Skeletal muscle tissue (tissue), 4 donors: ENCODE data around the gene MBLAC1. TPM values are rescaled to one million over a fixed set of nuclear protein-coding genes. Genes with fewer than 3 reads are reported as not detected.

Experiments
- H3K27ac ChIP-seq: one replicate; pipeline ENCODE4 v1.7.0; 2013; ENCODE audit warnings: mild to moderate bottlenecking, low read depth, low read length, inconsistent platforms
- H3K27me3 ChIP-seq, 3 donors: one replicate each; pipeline ENCODE4 v1.7.0; 2013; ENCODE audit warnings: low read length in 3 of 3; ENCODE audit not compliant: control insufficient read depth in 3 of 3, insufficient read depth in 3 of 3
- H3K36me3 ChIP-seq, 3 donors: one replicate each; pipeline ENCODE4 v1.7.0; 2013; ENCODE audit warnings: low read length in 3 of 3; ENCODE audit not compliant: control insufficient read depth in 3 of 3, insufficient read depth in 3 of 3
- H3K4me1 ChIP-seq, 3 donors: one replicate each; pipeline ENCODE4 v1.7.0; 2013; ENCODE audit warnings: low read length in 3 of 3, mild to moderate bottlenecking in 3 of 3; ENCODE audit not compliant: control insufficient read depth in 3 of 3, insufficient read depth in 3 of 3
- H3K4me3 ChIP-seq, 3 donors: one replicate each; pipeline ENCODE4 v1.7.0; 2013; ENCODE audit warnings: low read length in 3 of 3
- H3K9ac ChIP-seq, 3 donors: one replicate each; pipeline ENCODE4 v1.7.0; 2013; ENCODE audit warnings: low read length in 3 of 3, mild to moderate bottlenecking in 3 of 3, moderate library complexity in 2 of 3, low read depth in 1 of 3
- H3K9me3 ChIP-seq, 3 donors: one replicate each; pipeline ENCODE4 v1.7.0; 2013; ENCODE audit warnings: low read length in 3 of 3; ENCODE audit not compliant: control insufficient read depth in 3 of 3
- total RNA-seq: library from RNA; depleted of rRNA; stranded (reverse); fragments of >200 nt; gene quantifications from one replicate; pipeline ENCODE4 v1.2.3, GENCODE V29; 2014
- donor health status: Osteomylitis.

MBLAC1 gene, protein sequence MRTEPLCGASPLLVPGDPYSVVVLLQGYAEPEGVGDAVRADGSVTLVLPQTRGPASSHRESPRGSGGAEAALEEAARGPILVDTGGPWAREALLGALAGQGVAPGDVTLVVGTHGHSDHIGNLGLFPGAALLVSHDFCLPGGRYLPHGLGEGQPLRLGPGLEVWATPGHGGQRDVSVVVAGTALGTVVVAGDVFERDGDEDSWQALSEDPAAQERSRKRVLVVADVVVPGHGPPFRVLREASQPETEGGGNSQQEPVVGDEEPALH
- 1.0 TPM for total RNA-seq

DNA sequence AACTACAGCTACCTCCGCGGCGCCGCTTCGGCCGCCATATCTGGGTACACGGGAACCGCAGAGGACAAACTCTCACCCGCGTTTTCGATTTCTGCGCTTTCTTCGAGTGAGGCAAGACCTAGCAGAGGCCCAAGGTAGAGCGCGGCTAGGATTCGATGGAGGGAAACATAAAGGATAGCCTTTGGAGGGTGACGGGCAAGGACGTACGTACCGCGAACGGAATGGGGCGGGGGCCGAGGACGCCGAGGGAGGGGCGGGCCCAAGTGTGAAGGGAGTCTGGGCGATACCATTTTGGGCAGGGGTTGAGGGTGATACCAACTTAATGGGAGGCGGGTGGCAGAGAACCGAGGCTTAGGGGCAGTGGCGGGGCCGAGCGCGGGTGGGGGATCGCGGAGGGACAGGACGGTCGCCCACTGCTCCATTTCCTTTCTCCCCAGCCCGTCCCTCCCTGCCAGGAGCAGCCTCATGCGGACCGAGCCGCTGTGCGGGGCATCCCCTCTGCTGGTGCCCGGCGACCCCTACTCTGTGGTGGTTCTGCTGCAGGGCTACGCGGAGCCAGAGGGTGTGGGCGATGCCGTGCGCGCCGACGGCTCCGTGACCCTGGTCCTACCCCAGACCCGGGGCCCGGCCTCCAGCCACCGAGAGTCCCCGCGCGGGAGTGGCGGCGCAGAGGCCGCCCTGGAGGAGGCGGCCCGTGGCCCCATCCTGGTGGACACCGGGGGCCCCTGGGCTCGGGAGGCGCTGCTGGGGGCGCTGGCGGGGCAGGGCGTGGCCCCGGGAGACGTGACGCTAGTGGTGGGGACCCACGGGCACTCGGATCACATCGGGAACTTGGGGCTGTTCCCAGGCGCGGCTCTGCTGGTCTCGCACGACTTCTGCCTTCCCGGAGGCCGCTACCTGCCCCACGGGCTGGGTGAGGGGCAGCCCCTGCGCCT lies at the start of gene MBLAC1:
Gene MBLAC1 (plus strand): TSS at position 37 of the 935 bp plus-strand sequence. CDS start 429 bp downstream, at position 466.
- Histone ChIP-seq H3K27ac (peak within 1 kb of the TSS; percentile 96), H3K9ac (peak within 1 kb of the TSS; percentile 85 to 97 (median 94)), H3K27me3 (no peaks in the 10 kb centered on the region), H3K36me3 (peaks cover 0 to 4% (median 3%) of the 10 kb centered on the region in 3 donors), H3K9me3 (no peaks in the 10 kb centered on the region), H3K4me3 (peak within 1 kb of the TSS; percentile 93 to 98 (median 97)), H3K4me1 (peaks cover 16 to 37% (median 19%) of the 10 kb centered on the region in 3 donors)

DNA sequence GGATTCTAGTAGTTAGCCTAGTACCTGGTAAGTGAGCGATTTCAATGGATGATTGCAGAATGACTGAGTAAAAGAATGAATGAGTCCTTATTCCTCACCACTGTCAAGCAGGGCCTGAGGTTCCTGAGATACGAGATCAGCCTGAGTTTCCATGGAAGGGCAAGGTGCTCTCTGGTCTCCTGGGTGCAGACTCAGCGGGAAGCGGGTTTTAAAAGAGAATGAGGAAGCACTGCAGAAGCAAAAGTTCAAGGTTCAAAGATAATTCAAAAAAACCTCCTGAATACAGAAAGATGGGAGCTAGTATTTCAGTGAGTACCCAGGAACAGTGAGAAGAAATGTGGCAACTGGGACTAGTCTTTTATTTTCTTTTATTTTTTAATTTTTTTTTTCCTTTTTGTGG lies 49.6 kb upstream of the MBLAC1 start:
- no peak overlapping the region for H3K27ac ChIP-seq
- H3K4me1 ChIP-seq: peaks cover 18 to 23% (median 19%) of the 10 kb centered on the region in 3 donors
- H3K4me3 ChIP-seq: no peak overlapping the region
- H3K9me3 ChIP-seq: peaks cover 6 to 8% (median 7%) of the 10 kb centered on the region in 3 donors
- H3K36me3 ChIP-seq: peaks cover 55 to 67% (median 59%) of the 10 kb centered on the region in 3 donors
- H3K27me3 ChIP-seq: no peaks in the 10 kb centered on the region
- H3K9ac ChIP-seq: no peak overlapping the region

DNA sequence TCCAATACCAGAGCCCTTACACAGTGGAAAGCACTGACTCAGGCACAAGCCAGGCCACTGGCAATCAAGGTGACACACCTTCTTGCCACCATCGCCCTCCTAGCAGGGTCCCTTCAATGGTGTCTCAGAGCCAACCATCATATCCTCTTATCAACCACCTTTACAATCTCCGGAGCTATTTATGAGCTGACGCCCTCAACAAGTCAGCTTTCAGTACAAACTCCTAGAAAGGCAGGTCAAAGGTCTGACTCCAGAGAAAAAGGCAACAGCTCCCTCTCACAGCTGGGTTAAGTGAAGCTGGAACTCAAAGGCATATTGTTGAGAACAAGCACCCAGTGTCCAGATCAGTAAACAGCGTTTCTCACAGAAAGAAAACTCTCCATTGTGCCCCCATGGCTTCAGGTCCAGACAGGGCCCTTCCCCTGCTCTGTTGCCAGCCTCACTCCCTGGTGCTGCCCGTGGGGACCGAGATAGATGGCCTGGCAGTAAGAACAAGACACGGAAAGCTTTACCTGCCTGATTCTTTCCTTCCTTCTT lies 47.7 kb upstream of the MBLAC1 start:
- peaks cover 22 to 31% (median 25%) of the 10 kb centered on the region in 3 donors for H3K4me1 ChIP-seq
- H3K36me3 ChIP-seq: peaks cover 37 to 49% (median 41%) of the 10 kb centered on the region in 3 donors
- H3K27ac ChIP-seq: no peak overlapping the region
- H3K4me3 ChIP-seq: no peak overlapping the region
- no peak overlapping the region for H3K9ac ChIP-seq
- no peaks in the 10 kb centered on the region for H3K27me3 ChIP-seq
- H3K9me3 ChIP-seq: no peaks in the 10 kb centered on the region

DNA sequence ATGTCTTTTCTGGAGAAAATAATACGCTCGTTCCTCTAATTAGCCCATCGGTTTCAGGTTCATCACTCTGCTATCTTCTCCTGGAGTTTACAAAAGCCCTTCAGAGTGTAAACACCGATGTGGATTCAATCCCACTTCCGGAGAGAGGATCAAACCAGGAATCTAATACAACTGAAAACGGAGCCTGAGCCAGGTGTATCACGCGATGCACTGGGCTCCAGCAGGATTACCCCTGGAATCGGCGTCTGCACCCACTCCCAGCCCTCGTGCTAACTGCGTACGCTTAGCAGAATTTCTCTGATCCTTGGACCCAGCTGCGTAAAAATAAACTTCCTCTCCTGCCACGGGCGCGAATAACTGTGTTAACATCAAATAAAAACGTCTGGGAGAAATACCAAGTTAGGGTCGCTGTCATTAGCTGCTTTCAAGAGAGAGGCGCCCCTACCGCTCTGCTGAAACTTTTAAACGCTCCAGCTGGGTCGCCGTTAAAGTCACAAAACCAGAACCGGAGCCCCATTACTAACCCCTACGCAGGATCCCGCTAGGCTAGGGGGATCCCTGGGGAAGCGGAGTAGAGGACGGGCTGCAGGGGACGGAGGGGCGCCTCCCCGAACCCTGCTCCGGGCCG lies 45.7 kb upstream of the MBLAC1 start:
- H3K4me3 ChIP-seq: peak overlapping the region; percentile 98 to 99 (median 98)

DNA sequence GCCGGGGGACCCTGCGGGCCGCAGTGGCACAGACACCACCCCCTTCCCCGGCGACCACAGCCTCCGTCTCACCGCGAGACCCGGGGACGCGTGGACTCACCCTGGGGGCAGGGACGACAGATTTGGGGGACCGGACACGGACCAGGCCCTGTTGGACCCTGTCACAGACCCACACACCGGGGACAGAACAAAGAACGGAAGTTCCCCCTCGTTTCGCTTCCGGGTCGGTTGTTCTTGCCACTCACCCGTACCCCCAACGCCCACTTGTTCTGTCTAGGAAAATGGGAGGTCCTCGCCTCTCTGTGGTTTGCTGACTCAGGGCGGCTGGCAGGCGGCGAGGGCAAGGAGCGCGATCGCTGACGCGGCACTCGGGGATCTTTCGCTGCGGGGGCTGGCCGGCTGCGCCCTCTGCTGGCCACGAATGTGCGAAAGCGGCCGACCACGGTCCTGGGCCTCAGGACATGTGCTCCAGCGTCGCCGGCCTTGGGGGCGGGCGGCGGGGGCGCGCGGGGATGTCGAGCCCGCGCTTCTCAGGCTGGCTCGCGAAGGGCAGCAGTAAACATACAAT lies 45.1 kb upstream of the MBLAC1 start, which contains the start of gene ZNF3:
Gene ZNF3 (minus strand): TSS at position 189 of the 568 bp plus-strand sequence. CDS start 4,366 bp downstream, outside the sequence.
- Histone ChIP-seq H3K36me3 (peaks cover 14 to 23% (median 17%) of the 10 kb centered on the region in 3 donors), H3K4me3 (peak within 1 kb of the TSS; percentile 98 to 99 (median 98))

More for the DNA sequence above, 45.7 kb upstream of the MBLAC1 start:
- Histone ChIP-seq H3K9ac (peak overlapping the region; percentile 97 to 98 (median 98)), H3K27ac (peak overlapping the region; percentile 83), H3K9me3 (no peaks in the 10 kb centered on the region), H3K36me3 (peaks cover 18 to 29% (median 21%) of the 10 kb centered on the region in 3 donors), H3K27me3 (no peaks in the 10 kb centered on the region), H3K4me1 (peaks cover 22 to 31% (median 25%) of the 10 kb centered on the region in 3 donors)

DNA sequence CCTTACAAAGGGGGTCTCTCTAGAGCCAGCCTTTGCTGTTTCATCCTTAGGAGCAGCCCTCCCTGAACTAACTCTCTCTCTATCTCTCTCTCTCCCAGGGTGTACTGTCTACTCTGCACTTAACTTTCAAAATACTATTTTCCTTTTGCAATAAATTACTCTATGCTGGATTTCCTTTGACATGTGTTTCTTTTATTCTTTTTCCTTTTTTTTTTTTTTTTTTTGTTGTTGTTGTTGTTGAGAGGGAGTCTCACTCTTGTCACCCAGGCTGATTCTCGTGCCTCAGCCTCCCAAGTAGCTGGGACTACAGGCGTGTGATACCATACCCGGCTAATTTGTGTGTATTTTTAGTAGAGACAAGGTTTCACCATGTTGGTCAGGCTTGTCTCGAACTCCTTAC lies 43.8 kb upstream of the MBLAC1 start:
- H3K27me3 ChIP-seq: no peaks in the 10 kb centered on the region
- no peak overlapping the region for H3K4me3 ChIP-seq
- peak overlapping the region; percentile 83 for H3K27ac ChIP-seq
- H3K9ac ChIP-seq: peak overlapping the region in 1 of 3 donors; percentile 70
- H3K9me3 ChIP-seq: no peaks in the 10 kb centered on the region
- peaks cover 23 to 32% (median 25%) of the 10 kb centered on the region in 3 donors for H3K4me1 ChIP-seq
- H3K36me3 ChIP-seq: peaks cover 7 to 16% (median 9%) of the 10 kb centered on the region in 3 donors

More for the DNA sequence above, 45.1 kb upstream of the MBLAC1 start, which contains the start of gene ZNF3:
- Histone ChIP-seq H3K9me3 (no peaks in the 10 kb centered on the region), H3K9ac (peak within 1 kb of the TSS; percentile 97 to 98 (median 98)), H3K27ac (peak within 1 kb of the TSS; percentile 83), H3K27me3 (no peaks in the 10 kb centered on the region), H3K4me1 (peaks cover 22 to 31% (median 25%) of the 10 kb centered on the region in 3 donors)

DNA sequence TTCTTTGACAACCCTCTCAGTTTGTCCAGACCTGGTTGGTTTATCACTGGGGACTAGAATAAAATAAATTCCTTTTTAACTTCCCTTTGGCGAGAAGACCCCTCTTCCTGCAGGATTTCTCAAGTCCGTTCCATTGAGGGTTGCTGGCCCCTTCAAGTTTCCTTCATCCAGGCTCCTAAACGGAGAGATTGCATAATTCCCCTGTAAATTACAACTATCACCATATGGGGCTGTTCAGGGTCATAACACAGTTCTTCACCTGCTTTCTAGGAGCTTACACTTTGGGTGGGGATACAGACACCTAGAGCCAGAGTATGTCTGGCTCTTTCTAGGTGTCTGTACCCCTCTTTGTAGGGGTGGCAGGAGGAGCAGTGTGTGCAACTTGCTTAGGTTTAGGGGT lies 41.3 kb upstream of the MBLAC1 start:
- H3K4me1 ChIP-seq: peaks cover 24 to 31% (median 25%) of the 10 kb centered on the region in 3 donors
- peaks cover 3% of the 10 kb centered on the region in 3 donors for H3K36me3 ChIP-seq
- no peak overlapping the region for H3K27ac ChIP-seq
- H3K9me3 ChIP-seq: no peaks in the 10 kb centered on the region
- no peak overlapping the region for H3K4me3 ChIP-seq
- no peaks in the 10 kb centered on the region for H3K27me3 ChIP-seq
- no peak overlapping the region for H3K9ac ChIP-seq

DNA sequence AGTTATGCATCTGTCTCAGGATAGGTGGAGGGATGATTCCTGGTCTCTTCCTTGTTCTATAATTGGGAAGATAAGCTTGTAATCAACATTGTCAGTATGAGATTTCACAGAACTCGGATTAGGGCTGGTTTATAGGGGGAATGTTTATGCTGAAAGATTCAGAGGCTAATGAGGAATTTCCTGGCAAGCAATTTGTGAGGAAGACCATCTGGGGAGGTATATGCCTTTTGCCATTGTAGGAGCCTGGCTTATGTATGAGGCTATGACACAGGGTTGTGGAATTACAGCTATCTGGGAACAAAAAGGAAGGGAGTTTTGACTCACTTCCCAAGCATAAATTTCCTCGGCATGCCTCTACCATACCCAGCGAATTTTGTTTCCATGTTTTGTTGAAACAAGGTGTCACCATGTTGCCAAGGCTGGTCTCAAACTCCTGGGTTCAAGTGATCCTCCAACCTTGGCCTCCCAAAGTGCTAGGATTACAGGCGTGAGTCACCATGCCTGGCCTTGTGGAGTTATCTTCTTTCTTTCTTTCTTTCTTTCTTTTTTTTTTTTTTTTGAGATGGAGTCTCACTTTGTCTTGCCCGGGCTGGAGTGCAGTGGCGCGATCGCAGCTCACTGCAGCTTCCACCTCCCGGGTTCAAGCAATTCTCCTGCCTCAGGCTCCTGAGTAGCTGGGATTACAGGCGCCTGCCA lies 39.6 kb upstream of the MBLAC1 start:
- peaks cover 19 to 20% (median 20%) of the 10 kb centered on the region in 3 donors for H3K36me3 ChIP-seq
- peaks cover 20 to 25% (median 23%) of the 10 kb centered on the region in 3 donors for H3K4me1 ChIP-seq
- H3K27ac ChIP-seq: no peak overlapping the region
- H3K9ac ChIP-seq: no peak overlapping the region
- H3K27me3 ChIP-seq: no peaks in the 10 kb centered on the region
- H3K9me3 ChIP-seq: no peaks in the 10 kb centered on the region
- no peak overlapping the region for H3K4me3 ChIP-seq
